CD4-positive, alpha-beta T cell treated with Interleukin-12 subunit alpha and Interleukin-12 subunit beta, for 1 hour (primary cell): Measurements from ENCODE around the gene GMDS.

Experiments used
- DNase-seq: peaks from one replicate; pipeline ENCODE4 v3.0.0-alpha.2; 2020

GMDS gene

GRCh38 chr6:1884313-1884712 is 361.1 kb downstream of the GMDS start:
- DNase-seq: no peak

DNA sequence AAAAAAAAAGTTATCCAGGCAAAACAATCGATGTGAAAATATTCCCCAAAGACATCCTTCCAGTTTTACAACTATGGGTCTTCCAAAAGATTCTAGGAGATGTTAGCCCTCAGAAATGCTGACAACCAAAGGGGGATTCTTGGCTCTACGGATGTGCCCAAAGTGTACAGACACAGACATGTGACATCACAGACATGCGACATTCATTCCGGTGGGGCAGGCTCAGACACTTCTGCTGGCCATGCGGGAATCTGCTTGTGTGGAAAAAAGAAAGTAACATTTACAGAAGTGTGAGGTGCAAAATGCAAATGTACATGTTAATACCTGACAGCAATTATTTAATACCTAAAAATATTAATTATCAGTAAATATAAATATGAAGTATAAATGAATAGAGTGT is 367.1 kb downstream of the GMDS start:
- no peak for DNase-seq

DNA sequence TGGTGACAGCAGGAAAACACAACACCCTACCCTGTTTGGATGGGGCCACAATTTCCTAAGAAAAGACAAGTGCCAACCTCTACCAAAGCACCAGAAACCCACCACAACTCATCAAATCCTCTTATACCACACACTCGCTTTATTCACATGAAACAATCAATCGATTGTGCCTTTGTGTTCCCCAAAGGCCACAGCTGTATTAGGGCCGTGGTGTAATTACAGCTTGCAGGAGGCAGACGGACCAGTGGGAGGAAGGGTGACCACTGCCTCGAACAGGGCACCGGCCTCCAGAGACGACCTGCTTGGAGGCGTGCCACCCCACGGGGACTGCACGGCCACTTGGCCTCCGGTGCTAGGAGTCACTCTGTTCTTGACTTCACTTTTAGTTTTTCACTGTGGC is 371.6 kb downstream of the GMDS start:
- DNase-seq: no peak

- no peak for DNase-seq
These were observed 372.7 kb downstream of the GMDS start for GRCh38 chr6:1872649-1873131.

DNA sequence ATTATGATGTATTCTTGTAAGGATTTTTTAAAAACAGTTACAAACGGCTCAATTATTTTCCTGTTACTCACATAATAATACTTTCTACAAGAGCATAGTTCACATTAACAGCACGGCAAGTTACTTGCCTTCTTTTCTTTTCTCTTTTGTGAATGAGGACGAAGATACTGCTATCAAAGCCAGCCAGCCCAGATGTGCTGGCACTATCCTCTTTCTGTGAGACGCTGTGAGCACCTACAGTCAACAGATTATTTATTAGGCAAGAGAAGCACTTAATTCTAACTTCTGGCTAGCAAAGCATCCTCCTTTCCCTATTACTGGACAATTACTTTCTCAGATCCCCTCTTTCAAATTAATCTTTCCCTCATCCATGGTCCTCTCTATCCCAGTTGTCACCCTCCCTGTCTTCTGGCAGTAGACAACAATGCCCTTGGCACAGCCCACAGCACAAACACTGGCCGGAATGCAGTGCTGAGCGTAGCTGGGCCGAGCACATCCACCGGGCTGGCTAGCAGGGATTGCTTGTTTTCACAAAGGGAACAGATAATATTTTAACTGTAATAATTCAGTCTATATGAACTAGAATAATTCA is 373.6 kb downstream of the GMDS start:
- DNase-seq: no peak

DNA sequence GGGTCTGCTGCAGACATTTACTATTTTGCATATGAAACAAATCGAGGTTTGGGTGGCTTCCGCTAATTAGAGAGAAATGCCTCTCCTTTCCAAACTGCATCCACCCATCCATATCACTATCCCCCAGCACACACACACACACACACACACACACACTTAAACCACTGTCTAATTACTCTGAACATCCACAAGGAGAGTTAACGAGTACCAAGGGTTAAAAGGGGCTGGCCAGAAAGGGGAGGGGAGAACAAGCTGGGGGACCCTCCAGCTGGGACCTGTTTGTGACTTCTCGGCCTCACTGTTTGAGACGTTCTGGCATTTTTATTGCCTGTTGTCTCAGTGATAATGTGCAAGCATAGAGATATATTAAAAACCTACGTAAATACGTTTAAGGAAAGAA is 374.5 kb downstream of the GMDS start:
- no peak for DNase-seq

- no peak for DNase-seq
These were observed 375.2 kb downstream of the GMDS start for GRCh38 chr6:1870251-1870650.

DNA sequence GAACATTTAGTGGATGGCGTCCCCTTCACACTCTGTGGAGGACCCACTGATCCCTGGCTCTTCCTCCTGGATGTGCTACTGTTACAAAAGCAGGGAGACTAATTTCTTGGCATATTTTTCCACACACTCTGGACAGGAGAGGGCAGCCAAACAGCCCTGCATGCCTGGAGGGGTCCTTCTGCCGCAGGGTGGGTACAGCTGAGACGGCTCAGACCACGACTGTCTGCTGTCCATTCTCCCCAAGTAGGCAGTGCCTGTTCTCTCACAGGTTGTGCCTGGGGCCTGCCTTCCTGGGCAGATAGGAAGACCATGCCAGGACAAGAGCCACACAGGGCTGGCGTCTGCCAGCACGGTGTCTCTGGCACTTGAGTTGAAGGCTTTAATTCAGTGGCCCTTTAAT is 375.6 kb downstream of the GMDS start:
- DNase-seq: no peak

DNA sequence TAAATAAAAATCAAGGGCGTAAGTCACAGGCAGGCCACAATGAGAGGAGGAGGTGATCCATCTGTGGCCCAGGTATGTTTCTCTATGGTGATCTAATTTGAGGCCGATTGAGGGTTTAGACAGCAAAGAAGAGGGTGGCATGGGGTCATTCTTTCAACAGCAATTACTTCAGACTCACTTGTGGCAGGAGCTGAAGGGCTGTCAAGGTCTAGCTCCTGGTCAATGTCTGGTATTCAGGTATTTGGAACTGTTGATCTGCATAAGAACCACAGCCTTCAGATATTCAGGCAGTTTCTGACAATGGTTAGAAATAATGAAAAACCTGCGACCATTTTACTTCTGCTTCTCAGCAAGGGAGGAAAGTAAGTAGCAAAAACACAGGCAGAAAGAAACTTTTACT is 376.1 kb downstream of the GMDS start:
- no peak for DNase-seq

DNA sequence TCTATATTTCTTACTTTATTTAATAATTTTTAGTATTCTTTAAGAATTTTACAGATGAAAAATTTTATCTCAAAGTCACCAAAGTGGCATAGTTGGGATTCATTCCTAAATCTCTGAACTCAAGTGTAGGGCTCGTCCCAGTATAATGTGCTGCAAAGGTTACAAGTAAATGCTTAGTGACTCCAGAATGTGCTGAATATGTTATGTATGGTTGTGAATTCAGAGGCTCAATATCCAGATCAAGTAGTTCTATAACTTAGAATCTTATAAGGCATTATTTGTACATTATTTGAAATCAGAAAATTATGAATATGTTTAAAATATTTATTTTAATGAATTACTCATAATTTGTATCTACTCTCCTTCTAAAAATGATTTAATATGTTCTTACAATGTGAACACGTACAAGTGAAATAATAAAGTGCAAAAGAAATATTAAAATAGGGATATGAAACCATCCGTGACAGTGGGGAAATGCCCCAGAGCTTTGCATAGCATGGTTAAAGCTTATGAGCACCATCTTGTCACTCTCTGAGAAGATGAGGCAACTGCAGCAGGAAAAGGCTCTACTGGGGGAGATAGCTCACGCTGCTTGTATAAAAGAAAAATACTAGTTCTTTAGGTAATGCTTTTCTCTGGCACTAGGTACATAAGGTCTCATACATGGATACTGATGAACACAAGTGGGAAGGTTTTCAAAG is 376.7 kb downstream of the GMDS start:
- no peak for DNase-seq

GRCh38 chr6:1867197-1867596 is 378.2 kb downstream of the GMDS start:
- no peak for DNase-seq

DNA sequence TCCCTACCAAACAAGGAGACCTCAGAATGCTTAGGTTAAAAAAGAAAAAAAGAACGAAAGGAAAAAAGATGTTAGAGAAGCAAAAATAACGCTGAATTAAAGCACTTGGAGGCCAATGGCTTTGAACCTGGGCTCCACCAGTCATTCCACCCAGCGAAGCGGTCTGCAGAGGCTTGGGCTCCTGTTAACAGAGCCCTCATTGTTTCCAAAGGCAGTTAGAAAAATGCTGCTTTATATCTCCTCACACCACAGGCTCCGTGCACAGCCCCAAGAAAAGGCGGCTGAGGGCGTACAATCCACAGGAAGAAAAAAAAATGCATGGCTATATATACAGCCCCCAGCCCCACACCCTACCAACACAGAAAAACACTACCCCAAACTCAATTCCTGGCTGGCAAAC is 379.8 kb downstream of the GMDS start:
- no peak for DNase-seq

GRCh38 chr6:1864496-1864895 is 380.9 kb downstream of the GMDS start:
- DNase-seq: no peak

GRCh38 chr6:1862411-1862810 is 383.0 kb downstream of the GMDS start:
- no peak for DNase-seq

- no peak for DNase-seq
These were observed 384.6 kb downstream of the GMDS start for GRCh38 chr6:1860756-1861348.

DNA sequence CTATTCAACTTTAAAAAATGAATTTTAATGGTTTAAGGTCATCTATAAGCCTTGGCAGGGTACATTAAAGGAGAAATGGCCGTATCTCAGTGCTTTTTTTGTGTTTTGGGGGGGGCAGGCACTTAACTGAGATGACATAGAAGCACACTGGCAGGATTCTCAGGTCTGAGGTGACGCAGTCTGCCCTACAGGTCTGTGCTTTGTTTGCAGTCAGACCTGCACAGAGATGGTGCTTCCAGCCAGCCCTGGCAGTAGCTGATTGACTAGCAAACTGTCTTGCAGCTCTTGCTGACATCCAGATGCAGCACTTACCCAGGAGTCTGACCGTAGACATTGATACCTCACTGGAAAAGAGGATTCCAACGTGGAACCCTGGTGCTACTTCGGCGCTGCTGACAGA is 386.5 kb downstream of the GMDS start:
- no peak for DNase-seq

GRCh38 chr6:1858196-1858595 is 387.2 kb downstream of the GMDS start:
- DNase-seq: no peak

GRCh38 chr6:1856381-1856780 is 389.0 kb downstream of the GMDS start:
- no peak for DNase-seq

GRCh38 chr6:1855890-1856289 is 389.5 kb downstream of the GMDS start:
- no peak for DNase-seq

GRCh38 chr6:1854296-1854695 is 391.1 kb downstream of the GMDS start:
- no peak for DNase-seq

DNA sequence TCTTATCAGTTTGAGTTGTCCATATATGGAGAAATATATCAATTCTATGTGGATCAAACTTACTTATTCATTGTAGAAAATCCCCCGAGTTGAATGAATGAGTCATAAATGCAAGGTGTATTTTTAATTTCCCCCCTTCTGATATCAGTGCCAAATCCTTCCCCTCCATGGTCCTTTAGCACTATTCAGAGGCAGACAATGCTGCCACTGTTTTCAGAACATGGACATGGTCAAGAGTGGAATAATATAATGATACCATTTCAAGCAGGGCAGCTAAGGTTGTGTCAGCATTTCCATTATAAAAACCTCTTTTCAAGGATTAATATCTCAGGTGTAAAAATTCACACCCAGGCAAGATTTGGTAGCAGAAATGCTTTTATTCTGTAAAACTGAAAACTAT is 391.6 kb downstream of the GMDS start:
- DNase-seq: no peak

GRCh38 chr6:1851681-1852456 is 393.5 kb downstream of the GMDS start:
- DNase-seq: no peak

DNA sequence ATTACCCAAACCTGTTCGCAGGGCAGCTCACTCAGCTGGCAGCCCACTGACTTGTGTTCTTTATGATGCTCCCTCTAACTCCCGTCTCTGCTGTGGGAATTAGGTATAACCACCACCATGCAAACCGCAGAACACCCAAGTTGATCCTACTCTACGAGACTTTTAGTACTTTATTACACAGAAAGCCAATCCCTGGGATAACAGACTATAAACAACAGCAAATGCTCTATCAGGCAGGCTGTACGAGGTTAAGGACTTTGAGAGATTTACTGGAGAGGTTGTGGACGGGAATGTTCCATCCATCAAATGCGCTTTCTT is 394.6 kb downstream of the GMDS start:
- DNase-seq: no peak
